Epithelial cell of esophagus (primary cell): ENCODE measurements around the gene FGF14.
A peak's percentile ranks its signal among the peaks of the same experiment; 100 is the strongest.

Experiments
- DNase-seq: peaks from one replicate; pipeline ENCODE4 v3.0.0; 2010; ENCODE audit warnings: low read depth
- H3K4me3 ChIP-seq: 2 replicates; pipeline ENCODE4 v1.5.1; 2011; ENCODE audit warnings: mild to moderate bottlenecking, low read length, control low read depth
- CTCF ChIP-seq: IDR thresholded peaks from 2 replicates; pipeline ENCODE4 v1.5.1; 2011; ENCODE audit warnings: low read depth, mild to moderate bottlenecking, low read length, control low read depth, inconsistent platforms; ENCODE audit not compliant: insufficient read depth; ENCODE audit errors: missing control alignments

Gene FGF14

DNA sequence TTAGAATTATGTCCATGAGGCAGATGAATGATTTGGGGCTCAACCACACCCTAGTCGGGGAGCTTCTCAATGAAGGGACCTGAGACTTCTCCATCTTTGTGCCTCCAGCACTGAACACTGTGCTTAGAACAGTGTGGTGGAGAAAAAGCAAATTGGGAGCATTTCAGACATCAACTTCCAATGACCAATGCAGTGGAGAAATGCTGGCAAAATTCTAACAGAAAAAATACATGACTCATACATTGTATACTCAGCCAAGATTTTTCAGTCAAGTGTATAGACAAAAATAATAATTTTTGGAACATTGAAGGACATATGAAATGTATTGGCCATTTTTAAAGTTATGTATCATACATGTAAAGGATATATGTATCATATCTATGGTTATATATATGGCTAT is 134.7 kb downstream of the FGF14 start:
- no peak for TF ChIP-seq CTCF
- peak; percentile 1 for DNase-seq

DNA sequence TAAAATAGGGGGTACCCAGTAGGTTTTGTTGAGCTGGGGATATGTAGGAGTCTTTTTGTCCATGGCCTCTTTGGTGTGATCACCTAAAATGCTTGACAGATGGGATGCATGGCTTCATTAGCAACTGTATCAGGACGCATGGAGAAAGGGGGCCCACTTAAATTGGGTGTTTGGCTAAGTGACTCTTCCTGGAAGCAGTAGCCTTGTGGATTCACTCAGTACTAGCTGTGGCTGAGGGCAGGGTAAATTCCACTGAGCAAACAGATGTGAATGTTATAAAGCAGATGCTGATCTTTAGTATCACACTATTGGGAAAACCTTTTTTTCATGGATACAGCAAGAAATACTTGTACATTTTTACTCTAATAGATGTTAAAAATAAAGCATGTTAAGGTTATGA is 140.0 kb downstream of the FGF14 start:
- no peak overlapping the region for H3K4me3 ChIP-seq
- no peak for DNase-seq
- no peak for TF ChIP-seq CTCF

More for the DNA sequence above, 134.7 kb downstream of the FGF14 start:
- H3K4me3 ChIP-seq = no peak overlapping the region

- no peak overlapping the region for H3K4me3 ChIP-seq
- no peak for DNase-seq
- no peak for TF ChIP-seq CTCF
Measured at GRCh38 chr13:102261316-102261715, 140.5 kb downstream of the FGF14 start.

- H3K4me3 ChIP-seq = no peak overlapping the region
- no peak for TF ChIP-seq CTCF
- no peak for DNase-seq
Measured at GRCh38 chr13:102260256-102260655, 141.6 kb downstream of the FGF14 start.

- no peak for TF ChIP-seq CTCF
- no peak overlapping the region for H3K4me3 ChIP-seq
- DNase-seq = no peak
Measured at GRCh38 chr13:102255409-102255808, 146.4 kb downstream of the FGF14 start.

DNA sequence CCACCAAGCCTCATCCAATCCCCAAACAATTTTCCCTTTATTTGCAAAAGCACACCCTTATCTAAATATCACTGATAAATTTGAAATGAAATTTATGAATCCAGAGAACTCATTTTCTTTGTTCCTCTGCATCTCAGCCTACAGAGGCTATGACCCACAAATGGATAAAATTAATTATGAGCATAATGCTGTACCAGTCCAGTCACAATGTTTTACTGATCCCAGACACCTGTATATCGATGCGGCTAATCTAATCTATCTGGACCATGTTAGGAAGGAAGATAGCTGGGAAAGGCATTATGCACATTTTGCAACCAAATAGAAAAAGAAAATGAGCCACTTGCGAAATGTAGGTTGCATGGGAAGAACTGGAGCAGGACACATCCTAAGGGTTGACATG is 150.0 kb downstream of the FGF14 start:
- H3K4me3 ChIP-seq = no peak overlapping the region
- no peak for DNase-seq
- no peak for TF ChIP-seq CTCF

DNA sequence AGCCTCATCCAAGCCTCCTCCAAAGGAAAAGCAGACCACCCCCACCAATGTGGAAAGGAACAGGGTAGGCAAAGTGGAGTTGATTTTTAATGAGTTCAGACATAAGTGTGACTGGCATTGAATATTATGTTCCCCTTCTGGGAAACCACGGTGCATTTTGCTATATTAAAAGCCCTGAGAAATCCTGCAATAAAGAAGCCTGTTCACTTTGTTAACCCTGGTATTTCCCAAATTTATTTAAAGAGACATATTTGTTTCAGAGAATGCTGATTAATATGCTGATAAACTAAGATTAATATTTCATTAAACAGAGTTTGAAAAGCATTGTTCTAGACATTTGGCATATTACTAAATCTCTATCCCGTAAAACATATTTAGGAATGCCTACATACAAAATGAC is 151.4 kb downstream of the FGF14 start:
- no peak for TF ChIP-seq CTCF
- DNase-seq = no peak

More for the DNA sequence above, 151.4 kb downstream of the FGF14 start:
- H3K4me3 ChIP-seq = no peak overlapping the region
